Mucosa of descending colon (tissue), 3 donors: ENCODE measurements around the gene SLC29A2. TPM values are rescaled to one million over a fixed set of nuclear protein-coding genes. Genes with fewer than 3 reads are reported as not detected.

Experiments
- ATAC-seq: fragments of 200-7000 bp; cut with Tn5 transposase; one replicate; pipeline ENCODE4 v1.9.1; 2020; ENCODE audit warnings: mild to moderate bottlenecking, moderate library complexity
- DNase-seq, 3 donors: peaks; one replicate each; pipeline ENCODE4 v3.0.0-alpha.2; 2020
- H3K36me3 ChIP-seq: fragments of 200-600 bp; one replicate; pipeline ENCODE4 v1.8.0; 2021; ENCODE audit warnings: low read depth, mild to moderate bottlenecking
- H3K4me1 ChIP-seq: fragments of 200-600 bp; one replicate; pipeline ENCODE4 v1.8.0; 2021; ENCODE audit warnings: low read depth, mild to moderate bottlenecking
- H3K4me3 ChIP-seq: fragments of 200-600 bp; one replicate; pipeline ENCODE4 v1.8.0; 2021; ENCODE audit warnings: mild to moderate bottlenecking
- H3K9me3 ChIP-seq: fragments of 200-600 bp; one replicate; pipeline ENCODE4 v1.8.0; 2021; ENCODE audit warnings: mild to moderate bottlenecking
- CTCF ChIP-seq: fragments of 200-600 bp; IDR thresholded peaks from one replicate; pipeline ENCODE4 v1.8.0; 2022; ENCODE audit warnings: antibody characterized with exemption, mild to moderate bottlenecking
- intact Hi-C, 2 donors: fragments of 100-400 bp; cut with DNase I in 1 of 2; cut with micrococcal nuclease in 1 of 2; formaldehyde crosslinking; loops; one replicate each; pipeline versions ENCODE4 v1.11.0 to v1.11.1; 2022; cut with DNase I, micrococcal nuclease
- total RNA-seq, 3 donors: library from RNA; stranded (reverse); fragmentation: NEBNext Ultra II Directional in 2 of 3; extraction: Animal tissue kit (Norgen Biotek cat#: 25700) in 2 of 3; gene quantifications; one replicate each; pipeline versions ENCODE4 v1.2.1 to v1.2.4, GENCODE V29; 2021 to 2023
- donor health status: DM: no; HTN: no; CAD: no; lungs with moderate emphysema.
- donor health status: DM: no; HTN: no; CAD: no.
- donor health status: DM: no; HTN: yes; CAD: no.

Gene SLC29A2
- total RNA-seq, 3 donors from 2014 or later, result 10.3 to 22.6 (median 14.9) TPM

- ATAC-seq (no peak), DNase-seq (peak in 1 of 3 donors; percentile 34)
- intact Hi-C loops, result no loop called here
- H3K4me1 ChIP-seq, result peaks cover 2% of the 10 kb centered on the region
- no peaks in the 10 kb centered on the region for H3K36me3 ChIP-seq
- no peak for TF ChIP-seq CTCF
- H3K4me3 ChIP-seq, result no peak overlapping the region
- H3K9me3 ChIP-seq, result no peaks in the 10 kb centered on the region
These were observed 5.6 kb downstream of the SLC29A2 start for GRCh38 chr11:66365711-66366619.

GRCh38 chr11:66365166-66365565, 6.4 kb downstream of the SLC29A2 start:
- DNase-seq (peak in 1 of 3 donors; percentile 32), ATAC-seq (no peak)
- intact Hi-C loops, result no loop called here
- H3K4me1 ChIP-seq, result no peaks in the 10 kb centered on the region
- H3K9me3 ChIP-seq, result no peaks in the 10 kb centered on the region
- H3K4me3 ChIP-seq, result no peak overlapping the region
- TF ChIP-seq CTCF, result no peak
- H3K36me3 ChIP-seq, result no peaks in the 10 kb centered on the region

GRCh38 chr11:66363805-66364535, 7.6 kb downstream of the SLC29A2 start:
- intact Hi-C loops, result no loop called here
- DNase-seq (peak; percentile 70 to 83 (median 78)), ATAC-seq (peak; percentile 75)
- Histone ChIP-seq H3K9me3 (no peaks in the 10 kb centered on the region), H3K36me3 (no peaks in the 10 kb centered on the region), H3K4me1 (no peaks in the 10 kb centered on the region), H3K4me3 (no peak overlapping the region)
- peak; percentile 88 for TF ChIP-seq CTCF

- H3K9me3 ChIP-seq, result no peaks in the 10 kb centered on the region
- DNase-seq (peak in 2 of 3 donors; percentile 25 to 28), ATAC-seq (no peak)
- no peak for TF ChIP-seq CTCF
- no peak overlapping the region for H3K4me3 ChIP-seq
- H3K36me3 ChIP-seq, result no peaks in the 10 kb centered on the region
- intact Hi-C loops, result no loop called here
- no peaks in the 10 kb centered on the region for H3K4me1 ChIP-seq
These were observed 8.4 kb downstream of the SLC29A2 start for GRCh38 chr11:66363187-66363601.

- no peaks in the 10 kb centered on the region for H3K4me1 ChIP-seq
- no peaks in the 10 kb centered on the region for H3K9me3 ChIP-seq
- DNase-seq (no peak), ATAC-seq (no peak)
- intact Hi-C loops, result no loop called here
- H3K4me3 ChIP-seq, result no peak overlapping the region
- TF ChIP-seq CTCF, result no peak
- H3K36me3 ChIP-seq, result no peaks in the 10 kb centered on the region
These were observed 8.9 kb downstream of the SLC29A2 start for GRCh38 chr11:66362481-66363147.
